Thyroid gland (tissue), 4 donors: ENCODE results near the gene NMBR.

Experiments used
- POLR2A ChIP-seq, 2 donors: fragments of 450-650 bp; IDR thresholded peaks; one replicate each; pipeline ENCODE4 v1.6.1; 2017; ENCODE audit warnings: antibody characterized with exemption in 2 of 2, mild to moderate bottlenecking in 2 of 2, moderate library complexity in 1 of 2
- TF ChIP-seq, protein P1 (sequence below), 6 experiments: fragments of 200-600 bp in 3 of 6; fragments of 450-650 bp in 3 of 6; sonication (generic) in 3 of 6; IDR thresholded peaks; one replicate each; pipeline ENCODE4 v1.5.1; 2016 to 2019; ENCODE audit warnings: antibody characterized with exemption in 6 of 6, mild to moderate bottlenecking in 2 of 6, inconsistent platforms in 1 of 6, moderate library complexity in 1 of 6

DNA sequence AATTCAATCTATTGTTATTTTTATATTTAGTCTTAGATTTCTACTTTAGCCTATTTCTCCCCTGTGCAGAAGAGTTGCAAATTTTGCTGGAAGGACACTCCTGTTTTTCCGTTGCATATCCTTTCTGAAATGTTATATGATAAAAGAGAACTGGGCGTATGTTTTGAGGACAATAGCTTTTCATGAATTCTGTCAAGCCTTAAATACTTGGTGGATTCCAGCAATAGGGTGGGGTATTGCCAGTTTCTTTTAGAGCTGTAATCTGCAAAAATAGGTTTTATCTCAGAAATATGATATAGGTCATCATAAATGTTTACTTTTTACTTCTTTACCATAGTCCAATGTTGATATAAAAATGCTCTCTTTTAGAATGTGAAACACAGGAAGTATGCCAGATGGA, 42.1 kb upstream of the NMBR start:
- TF ChIP-seq POLR2A (IDR thresholded peaks at IDR 0.05) = no peak
- TF ChIP-seq, protein P1, sequence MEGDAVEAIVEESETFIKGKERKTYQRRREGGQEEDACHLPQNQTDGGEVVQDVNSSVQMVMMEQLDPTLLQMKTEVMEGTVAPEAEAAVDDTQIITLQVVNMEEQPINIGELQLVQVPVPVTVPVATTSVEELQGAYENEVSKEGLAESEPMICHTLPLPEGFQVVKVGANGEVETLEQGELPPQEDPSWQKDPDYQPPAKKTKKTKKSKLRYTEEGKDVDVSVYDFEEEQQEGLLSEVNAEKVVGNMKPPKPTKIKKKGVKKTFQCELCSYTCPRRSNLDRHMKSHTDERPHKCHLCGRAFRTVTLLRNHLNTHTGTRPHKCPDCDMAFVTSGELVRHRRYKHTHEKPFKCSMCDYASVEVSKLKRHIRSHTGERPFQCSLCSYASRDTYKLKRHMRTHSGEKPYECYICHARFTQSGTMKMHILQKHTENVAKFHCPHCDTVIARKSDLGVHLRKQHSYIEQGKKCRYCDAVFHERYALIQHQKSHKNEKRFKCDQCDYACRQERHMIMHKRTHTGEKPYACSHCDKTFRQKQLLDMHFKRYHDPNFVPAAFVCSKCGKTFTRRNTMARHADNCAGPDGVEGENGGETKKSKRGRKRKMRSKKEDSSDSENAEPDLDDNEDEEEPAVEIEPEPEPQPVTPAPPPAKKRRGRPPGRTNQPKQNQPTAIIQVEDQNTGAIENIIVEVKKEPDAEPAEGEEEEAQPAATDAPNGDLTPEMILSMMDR (IDR thresholded peaks at IDR 0.05) = no peak
